Lower leg skin (tissue), 4 donors: ENCODE measurements around the gene CTXND1. TPM values are rescaled to one million over a fixed set of nuclear protein-coding genes. Genes with fewer than 3 reads are reported as not detected.

Experiments used
- DNase-seq, 2 donors: peaks; one replicate each; pipeline ENCODE4 v3.0.0-alpha.2; 2019; ENCODE audit warnings: low spot score in 2 of 2
- H3K4me3 ChIP-seq: fragments of 200-600 bp; sonication (generic); 2 replicates; pipeline ENCODE4 v1.5.1; 2017; ENCODE audit warnings: mild to moderate bottlenecking, low read depth; ENCODE audit not compliant: poor library complexity, severe bottlenecking
- POLR2A ChIP-seq, 2 donors: fragments of 450-650 bp; IDR thresholded peaks; one replicate each; pipeline ENCODE4 v1.6.1; 2016 to 2017; ENCODE audit warnings: antibody characterized with exemption in 2 of 2, mild to moderate bottlenecking in 1 of 2, moderate library complexity in 1 of 2
- WGBS, 2 donors: methylation state at CpG; one replicate each; pipeline ENCODE4 v1.1.5; 2018; 5-methylcytosine and 5-hydroxymethylcytosine counted together
- intact Hi-C: fragments of 100-400 bp; cut with DNase I; formaldehyde crosslinking; loops from one replicate; pipeline ENCODE4 v1.15.0; 2023; ENCODE audit warnings: low total_unique reads
- total RNA-seq, 4 donors: library from RNA; depleted of rRNA; stranded (reverse); fragments of >200 nt; gene quantifications; one replicate each; pipeline ENCODE4 v1.1.0, GENCODE V29; 2016
- TF ChIP-seq, protein P1 (sequence below), 3 donors: fragments of 450-650 bp; IDR thresholded peaks; one replicate each; pipeline ENCODE4 v1.5.1; 2016; ENCODE audit warnings: antibody characterized with exemption in 3 of 3, mild to moderate bottlenecking in 3 of 3, moderate library complexity in 2 of 3

Gene CTXND1
- total RNA-seq, 4 donors from 2014 or later = 0.04 to 0.56 (median 0.34) TPM

DNA sequence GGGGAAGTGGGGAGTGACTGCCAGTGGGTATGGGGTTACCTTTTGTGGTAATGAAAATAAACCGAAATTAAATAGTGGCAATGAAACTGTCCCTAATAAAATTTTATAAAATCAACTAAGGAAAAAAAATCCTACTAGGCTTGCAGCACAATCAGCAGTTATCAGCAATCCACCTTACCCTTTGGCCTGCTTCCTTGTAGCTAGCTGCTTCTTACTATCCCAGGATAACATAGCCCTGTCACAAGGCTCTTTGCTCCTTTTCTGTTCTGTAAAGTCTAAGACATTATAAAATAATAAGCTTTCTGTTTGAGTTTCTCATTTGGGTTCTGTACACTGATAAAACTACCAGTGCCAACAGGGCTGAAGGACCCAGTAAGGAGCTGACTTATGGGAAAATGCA, 23.0 kb upstream of the CTXND1 start:
- peak in 1 of 2 donors; percentile 3 for DNase-seq
- intact Hi-C loops = no loop called here

DNA sequence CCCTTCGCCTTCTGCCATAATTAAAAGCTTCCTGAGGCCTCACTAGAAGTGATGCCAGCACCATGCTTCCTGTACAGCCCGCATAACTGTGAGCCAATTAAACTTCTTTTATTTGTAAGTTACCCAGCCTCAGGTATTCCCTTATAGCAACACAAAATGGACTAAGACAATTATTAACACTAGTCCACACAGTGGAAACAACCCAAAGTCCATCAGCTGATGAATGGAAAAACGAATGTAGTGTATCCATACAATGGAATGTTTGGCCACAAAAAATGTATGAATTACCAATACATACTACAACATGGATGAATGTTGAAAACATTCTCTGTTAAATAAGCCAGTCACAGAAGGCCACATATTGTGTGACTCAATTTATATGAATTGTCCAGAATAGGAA, 22.5 kb upstream of the CTXND1 start:
- 75 to 76% methylated on average over 3 of the region's 3 CpGs for WGBS, 2 donors
- no peak for DNase-seq

More for the DNA sequence above, 23.0 kb upstream of the CTXND1 start:
- no peak overlapping the region for H3K4me3 ChIP-seq
- TF ChIP-seq, protein P1, sequence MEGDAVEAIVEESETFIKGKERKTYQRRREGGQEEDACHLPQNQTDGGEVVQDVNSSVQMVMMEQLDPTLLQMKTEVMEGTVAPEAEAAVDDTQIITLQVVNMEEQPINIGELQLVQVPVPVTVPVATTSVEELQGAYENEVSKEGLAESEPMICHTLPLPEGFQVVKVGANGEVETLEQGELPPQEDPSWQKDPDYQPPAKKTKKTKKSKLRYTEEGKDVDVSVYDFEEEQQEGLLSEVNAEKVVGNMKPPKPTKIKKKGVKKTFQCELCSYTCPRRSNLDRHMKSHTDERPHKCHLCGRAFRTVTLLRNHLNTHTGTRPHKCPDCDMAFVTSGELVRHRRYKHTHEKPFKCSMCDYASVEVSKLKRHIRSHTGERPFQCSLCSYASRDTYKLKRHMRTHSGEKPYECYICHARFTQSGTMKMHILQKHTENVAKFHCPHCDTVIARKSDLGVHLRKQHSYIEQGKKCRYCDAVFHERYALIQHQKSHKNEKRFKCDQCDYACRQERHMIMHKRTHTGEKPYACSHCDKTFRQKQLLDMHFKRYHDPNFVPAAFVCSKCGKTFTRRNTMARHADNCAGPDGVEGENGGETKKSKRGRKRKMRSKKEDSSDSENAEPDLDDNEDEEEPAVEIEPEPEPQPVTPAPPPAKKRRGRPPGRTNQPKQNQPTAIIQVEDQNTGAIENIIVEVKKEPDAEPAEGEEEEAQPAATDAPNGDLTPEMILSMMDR (IDR thresholded peaks at IDR 0.05) = no peak
- no peak for TF ChIP-seq POLR2A (IDR thresholded peaks at IDR 0.05)
- WGBS, 2 donors = 77 to 88% methylated on average over 1 of the region's 1 CpG

DNA sequence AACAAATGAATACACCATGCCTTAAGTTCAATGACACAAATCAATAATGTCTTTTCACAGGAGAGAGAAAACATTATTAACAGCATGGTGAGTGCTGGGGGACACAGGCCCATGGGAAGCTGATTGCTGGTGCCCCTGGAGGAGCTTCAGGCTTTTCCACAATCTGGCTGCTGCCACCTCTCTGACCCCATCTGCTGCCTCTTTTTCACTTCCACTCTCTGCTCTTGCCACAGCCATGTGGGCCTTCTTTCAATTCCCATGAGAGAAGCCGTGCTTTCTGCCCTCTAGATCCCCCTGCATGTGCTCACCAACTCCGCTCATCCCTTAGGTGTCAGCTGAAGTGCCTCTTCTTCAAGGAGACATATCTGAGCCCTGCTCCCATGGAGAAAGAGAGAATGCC, 21.0 kb upstream of the CTXND1 start:
- WGBS, 2 donors = 80 to 86% methylated on average over 2 of the region's 2 CpGs
- TF ChIP-seq POLR2A (IDR thresholded peaks at IDR 0.05) = no peak
- TF ChIP-seq, protein P1 (IDR thresholded peaks at IDR 0.05) = no peak
- intact Hi-C loops = no loop called here
- H3K4me3 ChIP-seq = no peak overlapping the region
- DNase-seq = peak in 1 of 2 donors; percentile 49

More for the DNA sequence above, 22.5 kb upstream of the CTXND1 start:
- intact Hi-C loops = no loop called here
- H3K4me3 ChIP-seq = no peak overlapping the region
- TF ChIP-seq POLR2A (IDR thresholded peaks at IDR 0.05) = no peak
- TF ChIP-seq, protein P1 (IDR thresholded peaks at IDR 0.05) = no peak

DNA sequence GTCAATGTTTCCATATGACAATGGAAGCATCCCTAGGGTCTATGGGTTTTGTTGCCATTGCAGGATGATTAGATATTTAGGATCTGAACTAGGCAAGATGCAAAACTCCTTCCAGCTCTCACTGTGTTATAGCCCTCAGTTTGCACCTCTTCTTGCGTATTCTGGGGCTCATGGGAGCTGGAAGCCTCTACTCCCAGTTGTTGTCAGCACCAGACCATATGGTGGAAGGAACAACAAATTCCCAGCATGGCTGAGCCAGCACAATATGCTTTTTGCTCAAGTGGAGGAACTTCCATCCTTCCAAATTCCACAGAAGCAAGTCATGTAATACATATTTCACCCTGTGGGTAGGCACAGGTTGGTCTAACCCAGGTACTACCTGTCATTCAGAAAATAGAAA, 18.5 kb upstream of the CTXND1 start:
- intact Hi-C loops = no loop called here
- 56 to 80% methylated on average over 1 of the region's 1 CpG for whole genome bisulfite sequencing, 2 donors
- TF ChIP-seq, protein P1 (IDR thresholded peaks at IDR 0.05) = no peak
- TF ChIP-seq POLR2A (IDR thresholded peaks at IDR 0.05) = no peak
- DNase-seq = peak in 1 of 2 donors; percentile 4
- H3K4me3 ChIP-seq = no peak overlapping the region

DNA sequence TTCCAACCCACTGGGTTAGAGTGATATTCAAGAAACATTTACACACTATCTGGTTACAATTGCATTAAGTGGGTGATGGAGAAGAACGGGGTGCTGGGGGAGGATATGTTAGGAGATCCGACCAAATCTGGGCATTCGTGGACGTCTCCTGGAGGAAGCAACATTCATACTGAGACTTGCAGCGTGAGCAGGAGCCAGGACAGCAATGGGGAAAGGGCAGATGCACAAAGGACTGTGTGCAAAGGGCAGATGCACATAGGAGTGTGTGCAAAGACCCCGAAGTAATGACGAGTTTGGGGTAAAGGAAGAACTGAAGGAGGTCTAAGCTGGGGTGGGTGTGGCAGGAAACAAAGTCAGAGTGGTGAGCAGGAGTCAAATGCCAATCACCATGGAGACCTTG, 16.1 kb upstream of the CTXND1 start:
- DNase-seq = peak in 1 of 2 donors; percentile 58
- intact Hi-C loops = no loop called here
- 80 to 83% methylated on average over 7 of the region's 7 CpGs for WGBS, 2 donors
- no peak overlapping the region for H3K4me3 ChIP-seq
- no peak for TF ChIP-seq POLR2A (IDR thresholded peaks at IDR 0.05)
- TF ChIP-seq, protein P1 (IDR thresholded peaks at IDR 0.05) = no peak

DNA sequence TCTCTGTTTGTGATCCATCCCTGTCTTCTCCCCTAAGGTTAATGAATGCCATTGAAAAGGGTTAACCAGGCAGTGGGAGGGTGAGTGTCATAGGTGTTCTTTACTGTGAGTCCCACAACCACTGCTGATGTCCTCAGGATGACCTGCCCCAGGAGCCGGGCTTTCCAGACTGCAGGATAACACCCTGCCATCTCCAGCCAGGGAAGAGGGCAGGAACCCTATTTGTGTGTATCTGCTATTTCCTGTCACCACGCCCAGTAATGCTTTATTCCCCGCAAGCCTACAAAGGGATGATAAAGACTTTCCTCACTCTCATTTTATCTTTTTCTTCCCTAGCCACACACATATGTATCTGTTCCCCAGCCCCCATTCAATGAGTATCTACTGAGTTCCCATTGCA, 15.6 kb upstream of the CTXND1 start:
- 62 to 69% methylated on average over 3 of the region's 3 CpGs for WGBS, 2 donors
- intact Hi-C loops = no loop called here
- H3K4me3 ChIP-seq = no peak overlapping the region
- TF ChIP-seq POLR2A (IDR thresholded peaks at IDR 0.05) = no peak
- TF ChIP-seq, protein P1 (IDR thresholded peaks at IDR 0.05) = no peak
- DNase-seq = no peak
